HG02623 (cell line): ENCODE data around the gene VWA8.
"Not testable (repeated sequence)": the region's sequence is repeated elsewhere in the genome, so short reads cannot be mapped to it uniquely, and the experiment has no call there.

Experiments used
- ATAC-seq: cut with Tn5 transposase; IDR thresholded peaks from one replicate; pipeline ENCODE4 v1.9.1; 2021; ENCODE audit warnings: moderate library complexity; ENCODE audit not compliant: unreplicated experiment

Gene VWA8

GRCh38 chr13:41542799-41543198 is 418.1 kb downstream of the VWA8 start:
- ATAC-seq, result not testable (repeated sequence)

GRCh38 chr13:41542281-41542680 is 418.6 kb downstream of the VWA8 start:
- no peak for ATAC-seq

DNA sequence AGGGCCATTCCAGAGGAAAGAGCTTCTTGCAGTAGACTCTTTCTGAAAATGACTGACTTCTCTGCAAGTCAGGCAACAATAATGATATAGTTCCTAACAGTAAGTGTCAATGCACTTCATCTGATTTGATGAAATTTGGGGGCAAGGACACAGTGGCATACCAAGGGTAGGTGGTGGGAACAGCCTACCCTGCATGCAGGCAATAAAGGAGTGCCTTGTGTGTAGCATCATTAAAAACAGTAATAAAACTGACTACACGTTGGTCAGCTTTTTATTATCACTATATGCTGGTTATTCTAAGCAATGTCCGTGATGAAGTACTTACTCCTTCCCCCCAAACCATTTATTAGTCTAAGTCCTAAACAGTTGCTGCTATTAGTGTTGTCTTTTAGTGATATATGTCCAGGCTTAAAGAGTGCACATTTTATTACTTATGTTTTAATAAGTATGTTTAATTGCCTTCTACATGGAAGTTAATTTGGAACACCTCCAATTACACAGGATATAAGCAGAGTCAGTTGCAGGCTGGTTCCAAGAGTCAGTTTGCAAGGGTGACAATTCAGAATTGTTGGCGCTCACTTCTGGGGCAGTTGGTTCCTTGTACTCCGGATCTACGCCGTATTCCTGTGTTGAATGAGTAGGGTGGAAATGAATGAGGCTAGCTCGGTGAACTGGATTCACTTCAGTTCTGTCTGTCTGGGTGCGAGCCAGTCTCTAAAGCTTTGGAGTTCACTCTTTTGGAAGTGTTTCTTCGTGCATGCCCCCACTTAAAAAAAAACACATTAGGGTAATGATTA is 419.6 kb downstream of the VWA8 start:
- ATAC-seq, result no peak

- not testable (repeated sequence) for ATAC-seq
Measured at GRCh38 chr13:41540240-41540639, 420.7 kb downstream of the VWA8 start.

DNA sequence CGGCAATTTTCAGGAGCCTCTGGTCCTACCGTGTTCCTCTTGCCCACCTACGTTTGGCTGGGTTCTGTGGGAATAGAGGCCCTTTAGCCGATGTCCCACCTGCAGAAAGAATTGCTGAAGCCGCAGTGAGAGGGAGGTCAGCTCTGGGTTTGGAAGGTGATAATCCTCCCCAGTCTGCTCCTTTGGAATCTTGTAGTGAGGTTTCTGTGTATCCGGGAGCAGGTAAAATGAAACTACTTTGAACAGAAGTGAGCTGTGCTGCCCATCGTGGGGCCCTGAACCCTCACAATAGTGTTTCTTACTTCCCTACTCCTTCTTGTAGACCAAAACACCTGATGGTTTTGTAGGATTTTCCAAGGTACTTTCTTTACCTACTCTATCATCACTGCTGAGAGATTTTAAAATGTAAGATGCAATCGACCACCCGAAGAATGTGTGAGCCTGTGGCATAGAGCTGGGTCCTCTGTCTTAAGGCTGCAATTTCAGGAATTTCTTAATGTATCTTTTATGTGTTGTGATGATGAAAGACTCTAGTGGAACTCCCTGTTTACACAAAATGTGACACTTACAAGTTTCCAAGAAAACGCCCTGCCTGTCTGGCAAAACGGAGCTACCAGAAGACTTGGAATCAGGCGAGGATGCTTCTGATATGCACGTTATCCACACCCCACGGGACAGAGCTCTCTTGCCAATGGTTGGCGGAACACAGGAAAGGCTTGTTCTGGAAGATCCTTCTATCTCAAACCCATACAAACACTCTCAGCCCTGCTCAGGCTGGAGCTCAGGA is 427.4 kb downstream of the VWA8 start:
- ATAC-seq, result no peak

DNA sequence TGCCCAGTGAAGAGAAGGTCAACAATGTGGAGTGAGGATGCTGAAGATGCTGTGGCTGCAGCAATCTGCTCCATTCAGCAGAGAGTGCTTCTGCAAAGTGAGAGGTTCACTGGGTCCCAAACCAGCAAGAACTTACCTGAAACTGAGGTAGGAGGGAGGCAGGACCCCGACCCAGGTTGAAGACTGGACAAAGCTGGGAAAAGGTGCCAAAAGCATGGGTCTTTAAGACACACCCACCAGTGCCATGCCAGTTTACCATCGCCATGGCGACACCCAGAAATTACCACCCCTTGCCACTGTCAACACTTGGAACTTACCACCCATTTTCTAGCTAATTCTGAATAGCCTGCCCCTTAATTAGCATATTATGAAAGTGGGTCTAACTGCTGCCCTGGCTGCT is 432.9 kb downstream of the VWA8 start:
- ATAC-seq, result no peak

GRCh38 chr13:41520660-41521630 is 440.0 kb downstream of the VWA8 start:
- no peak for ATAC-seq

DNA sequence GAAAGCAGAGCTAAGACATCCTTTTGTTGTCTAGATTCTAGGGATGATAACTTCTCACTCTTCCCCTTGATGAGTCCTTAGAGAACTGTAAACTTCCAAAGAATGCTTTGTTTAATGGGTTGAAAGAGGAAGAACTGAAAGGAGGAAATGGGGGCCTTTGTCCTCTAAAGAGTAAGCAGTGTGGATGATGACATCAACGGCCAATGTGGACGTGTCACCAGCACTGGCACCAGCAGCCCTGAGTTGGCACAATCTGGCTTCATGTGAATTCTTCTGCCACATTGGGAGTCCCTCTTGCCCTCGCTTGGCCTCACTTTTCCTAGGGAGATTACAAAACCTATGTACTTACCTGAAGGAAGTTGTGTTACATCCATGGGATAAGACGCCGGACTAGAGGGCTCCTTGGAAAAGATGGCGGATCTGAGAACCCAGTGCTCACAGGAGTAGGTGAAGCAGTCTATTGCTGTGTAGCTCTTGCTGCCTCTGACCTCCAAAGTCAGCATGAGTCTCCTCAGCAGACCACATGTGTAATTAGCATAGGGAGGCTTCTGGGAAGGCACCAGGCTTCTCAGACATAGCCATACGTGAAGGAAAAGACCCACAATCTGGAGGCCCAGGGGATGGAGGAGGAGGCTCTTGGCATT is 440.8 kb downstream of the VWA8 start:
- ATAC-seq, result no peak
